HG03280 (cell line): ENCODE measurements around the gene PIGM.
A peak's percentile ranks its signal among the peaks of the same experiment; 100 is the strongest.

Experiments used
- ATAC-seq: cut with Tn5 transposase; IDR thresholded peaks from one replicate; pipeline ENCODE4 v1.9.1; 2021; ENCODE audit warnings: mild to moderate bottlenecking, moderate library complexity; ENCODE audit not compliant: unreplicated experiment

Gene PIGM

GRCh38 chr1:160031365-160032164 lies at the start of gene PIGM:
PIGM (minus strand) TSS chr1:160031990; CDS start chr1:160031739, 251 bp downstream.
- ATAC-seq: peak; percentile 95

DNA sequence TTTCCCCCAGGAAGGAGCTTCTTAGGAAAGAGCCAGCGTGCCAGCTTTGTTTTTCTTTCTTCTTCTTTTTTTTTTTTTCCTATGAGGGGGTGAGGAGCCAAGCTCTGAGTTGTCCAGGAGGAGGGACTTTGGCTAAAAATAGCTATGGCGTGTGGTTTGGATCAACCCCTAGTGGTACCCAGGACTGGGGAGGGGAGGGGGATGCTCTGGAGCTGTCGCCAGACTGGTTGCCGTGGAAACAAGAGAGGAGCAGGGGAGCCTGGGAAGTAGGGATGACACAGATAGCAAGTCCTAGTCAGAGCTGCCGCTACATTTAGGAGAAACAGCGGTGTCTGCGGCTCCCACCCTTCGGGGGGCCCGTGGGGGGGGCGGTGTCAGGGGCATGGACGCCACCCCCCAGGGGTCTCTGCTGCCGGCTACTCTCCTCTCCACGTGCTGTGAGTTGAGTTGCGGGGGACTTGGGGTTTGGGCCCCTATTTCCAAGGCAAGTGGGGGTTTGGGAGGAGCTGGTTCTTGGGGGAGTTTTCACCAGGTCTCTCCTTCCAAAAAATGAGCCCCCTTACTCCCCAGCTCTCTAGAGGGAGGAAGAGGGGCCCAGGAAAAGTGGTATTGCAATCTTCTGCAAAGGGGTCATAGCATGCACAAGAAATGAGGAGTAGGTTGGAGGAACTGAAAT lies 49.6 kb upstream of the PIGM start, which contains the start of gene KCNJ9:
KCNJ9 (plus strand) TSS at position 278 of the 676 bp plus-strand sequence. CDS start 2,493 bp downstream, outside the sequence.
- no peak for ATAC-seq

GRCh38 chr1:160080381-160081100 lies 48.8 kb upstream of the PIGM start:
- no peak for ATAC-seq

GRCh38 chr1:160079448-160079847 lies 47.7 kb upstream of the PIGM start:
- no peak for ATAC-seq

DNA sequence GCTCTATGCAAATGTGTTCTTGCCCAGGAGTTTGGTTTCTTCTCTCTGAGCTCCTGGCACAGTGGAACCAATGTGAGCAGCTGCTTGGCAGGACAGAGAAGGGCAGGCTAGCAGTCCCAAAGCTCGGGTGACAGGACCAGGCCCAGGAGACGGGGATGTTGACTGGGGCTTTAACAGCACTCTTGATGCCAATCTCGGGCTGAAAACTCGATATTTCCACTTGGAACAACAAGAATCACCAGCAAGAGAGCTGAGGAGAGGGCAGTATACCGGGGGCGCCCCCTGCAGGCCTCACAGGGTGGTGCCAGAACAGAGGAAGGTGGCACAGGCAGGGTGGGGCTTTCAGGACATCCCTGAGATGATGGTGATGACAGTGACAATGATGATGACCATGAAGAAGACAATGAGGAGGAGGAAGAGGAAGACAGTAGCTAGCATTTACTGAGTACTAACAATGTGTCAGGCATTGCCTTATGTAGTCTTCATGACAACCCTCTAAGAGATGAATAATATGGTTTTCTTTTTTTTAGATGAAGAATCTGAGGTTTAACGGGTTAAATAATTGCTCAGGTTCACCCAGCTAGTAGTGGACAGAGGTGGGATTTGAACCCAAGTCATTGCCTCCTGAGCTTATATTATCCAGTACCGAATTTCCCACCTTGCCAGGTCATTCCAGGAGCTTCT lies 46.9 kb upstream of the PIGM start:
- ATAC-seq: peak; percentile 84

DNA sequence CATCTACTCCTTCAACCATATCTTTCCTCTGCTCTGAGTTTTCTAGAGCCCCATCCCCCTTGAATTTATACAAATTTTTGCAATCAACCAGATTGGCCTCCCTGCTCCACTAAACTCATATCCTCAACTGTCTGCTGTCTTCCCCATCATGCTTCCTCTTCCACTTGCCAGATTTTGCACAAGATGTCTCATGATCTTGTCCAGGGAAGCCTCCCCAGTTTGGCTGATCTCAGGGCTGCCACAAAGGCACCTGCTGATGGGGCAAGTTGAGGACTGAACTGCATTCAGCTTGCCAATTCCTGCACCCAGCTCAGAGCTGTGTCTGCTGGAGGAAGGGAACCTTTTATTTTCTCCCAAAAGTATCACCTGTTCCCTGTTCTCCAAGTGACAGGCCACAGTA lies 45.7 kb upstream of the PIGM start:
- no peak for ATAC-seq

DNA sequence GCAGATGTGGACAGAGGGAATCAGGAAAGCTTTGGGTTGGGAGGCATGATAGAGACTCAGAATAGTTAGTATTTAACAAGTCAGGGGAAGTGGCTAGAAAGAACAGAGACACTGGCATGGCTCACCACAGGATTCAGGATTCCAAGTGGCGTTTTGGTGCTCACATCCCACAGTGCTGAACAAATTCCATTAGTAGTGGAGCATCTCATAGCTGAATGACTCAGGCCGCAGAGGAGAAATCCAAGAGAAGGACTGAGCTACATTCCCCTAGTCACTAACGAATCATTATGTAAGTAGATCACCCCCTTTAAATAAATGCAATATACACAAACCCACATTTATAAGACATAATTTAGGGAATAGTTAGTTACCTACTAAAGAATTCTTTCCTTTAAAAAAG lies 44.5 kb upstream of the PIGM start:
- ATAC-seq: no peak

DNA sequence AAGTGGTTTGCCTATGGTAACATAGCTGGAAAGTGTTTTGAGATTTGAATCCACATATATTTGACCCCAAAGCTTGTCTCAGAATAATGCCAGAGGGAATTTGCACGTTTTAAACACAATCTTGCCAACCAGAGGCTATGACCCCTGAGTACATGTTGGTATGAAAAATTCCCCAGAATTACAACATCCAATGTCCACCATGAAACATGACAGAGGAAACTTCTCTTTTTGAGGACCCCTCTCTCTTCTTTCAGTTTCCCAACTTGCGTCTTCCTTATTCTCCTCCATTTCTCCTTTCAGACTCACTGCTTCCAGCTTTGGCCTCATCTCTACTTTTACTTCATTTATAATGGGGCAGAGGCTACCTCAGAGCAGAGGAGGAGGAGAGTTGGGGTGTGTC lies 44.0 kb upstream of the PIGM start:
- no peak for ATAC-seq

DNA sequence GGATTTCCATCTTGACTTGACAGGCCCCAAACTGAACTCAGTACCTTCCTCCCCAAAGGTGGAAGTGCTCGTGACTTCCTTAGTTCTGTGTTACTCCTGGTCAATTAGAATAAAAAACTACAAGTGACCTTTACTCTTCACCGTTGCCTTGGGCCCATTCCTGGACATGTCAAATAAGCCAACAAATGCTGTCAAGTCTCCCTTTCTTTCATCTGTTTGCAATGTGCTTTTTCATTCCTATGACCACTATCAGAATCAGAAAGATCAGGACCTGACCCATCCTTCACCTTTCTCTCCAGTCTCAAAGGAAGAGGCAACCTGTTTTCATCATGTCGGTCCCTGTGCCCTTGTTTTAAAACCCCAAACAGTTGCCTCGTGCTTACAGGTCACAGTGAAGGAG lies 43.1 kb upstream of the PIGM start:
- no peak for ATAC-seq

- ATAC-seq: no peak
These were observed 39.5 kb upstream of the PIGM start for GRCh38 chr1:160071289-160071688.

DNA sequence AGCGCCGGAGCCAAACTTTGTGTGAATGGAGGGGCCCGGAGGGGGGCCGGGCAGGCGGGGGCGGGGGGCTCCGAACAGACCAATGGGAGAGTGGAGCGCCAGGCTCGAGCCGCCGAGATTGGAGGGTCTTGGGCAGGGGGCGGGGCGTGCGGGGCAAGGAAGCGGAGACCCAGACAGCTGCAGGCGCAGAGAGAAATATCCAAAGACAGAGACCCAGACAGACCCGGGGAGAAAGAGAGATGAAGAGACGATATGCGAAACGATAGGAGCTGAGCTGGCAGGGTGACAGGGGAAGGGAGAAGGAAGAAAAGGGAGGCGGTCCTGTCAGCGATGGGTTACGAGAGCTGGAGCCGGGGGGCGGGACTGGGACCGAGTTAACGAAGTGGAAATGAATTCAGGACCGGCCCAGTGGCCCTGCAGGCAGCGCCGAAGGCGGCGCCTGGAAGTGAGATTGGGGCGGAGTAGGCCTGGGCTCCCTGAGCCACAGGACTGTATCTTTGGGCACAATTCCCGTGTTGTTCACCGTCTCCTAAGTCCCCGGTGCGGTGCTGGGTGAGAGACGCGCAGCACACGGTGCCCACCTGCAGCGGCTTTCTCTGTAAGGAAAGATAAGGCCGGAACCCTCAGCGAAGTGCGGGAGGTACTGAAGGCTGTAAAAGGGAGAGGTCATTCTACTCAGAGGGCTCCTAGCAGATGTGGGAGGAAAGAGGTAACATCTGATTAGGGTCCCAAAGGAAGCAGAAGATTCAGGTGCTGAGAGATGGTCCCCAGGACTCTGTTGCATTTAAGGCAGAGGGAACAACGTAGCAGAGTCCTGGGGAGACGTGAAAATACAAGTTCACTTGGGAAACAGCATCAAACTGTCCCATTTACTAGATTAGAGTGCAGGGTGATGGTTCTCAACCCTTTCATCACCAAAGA lies 38.7 kb upstream of the PIGM start:
- no peak for ATAC-seq

DNA sequence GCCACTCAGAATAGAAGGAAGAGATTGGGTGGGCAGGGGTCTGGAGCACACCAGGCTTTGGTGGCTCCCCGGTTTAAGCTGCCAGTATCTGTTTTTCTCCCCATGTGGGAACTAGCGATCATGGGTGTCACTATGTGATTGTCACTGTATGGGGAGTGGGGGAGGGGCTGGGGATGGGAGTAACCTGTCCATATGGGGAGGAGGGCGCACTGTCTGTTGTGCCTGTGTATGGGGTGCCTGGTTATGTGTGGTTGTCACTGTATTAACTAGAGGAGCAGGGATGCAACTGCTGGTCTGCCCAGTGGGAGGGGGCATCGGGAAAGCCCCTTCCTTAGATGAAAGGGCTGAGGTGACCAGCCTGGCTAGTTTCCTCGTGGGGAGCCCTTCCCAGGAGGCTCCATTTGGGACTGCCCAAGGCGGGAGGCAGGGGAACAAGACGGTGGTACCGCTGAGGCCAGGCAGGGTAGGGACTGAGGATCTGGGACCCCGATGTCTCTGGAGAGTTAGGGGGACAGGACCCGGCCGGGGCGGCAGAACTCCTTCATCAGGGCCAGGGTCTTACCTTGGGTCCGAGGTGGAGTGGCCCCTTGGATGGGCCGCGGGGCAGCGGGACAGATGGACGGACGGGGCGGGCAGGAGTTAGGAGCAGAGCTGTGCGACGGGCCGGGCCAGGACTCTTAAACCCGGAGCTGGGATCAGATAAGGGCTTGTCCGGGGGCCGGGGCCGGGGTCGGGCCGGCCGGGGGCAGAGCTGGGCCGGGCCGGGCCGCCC lies 37.9 kb upstream of the PIGM start, which contains the start of gene KCNJ10:
KCNJ10 (minus strand) TSS at position 701 of the 772 bp plus-strand sequence. CDS start 27,628 bp downstream, outside the sequence.
- ATAC-seq: no peak

GRCh38 chr1:160068225-160068624 lies 36.4 kb upstream of the PIGM start:
- ATAC-seq: no peak

- no peak for ATAC-seq
These were observed 35.3 kb upstream of the PIGM start for GRCh38 chr1:160066829-160067745.

DNA sequence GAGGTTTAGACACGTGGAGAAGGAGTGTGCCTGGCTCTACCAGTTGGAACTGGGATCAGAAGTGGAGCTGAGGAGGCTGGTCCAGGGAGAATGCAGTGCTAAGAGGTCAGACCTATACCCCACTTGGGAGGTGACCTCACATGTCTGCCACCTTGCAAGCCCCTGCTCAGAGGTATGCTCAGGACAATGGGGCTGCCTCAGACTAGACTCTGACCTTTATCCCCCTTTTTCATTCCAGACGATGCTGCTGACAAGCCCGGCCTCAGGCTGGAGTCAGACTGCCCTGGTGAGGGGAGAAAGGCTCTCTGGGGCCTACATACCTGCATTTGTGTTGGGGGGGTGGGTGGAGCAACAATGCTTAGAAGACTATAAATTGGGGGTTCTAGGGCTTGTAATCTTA lies 33.0 kb upstream of the PIGM start:
- ATAC-seq: no peak

DNA sequence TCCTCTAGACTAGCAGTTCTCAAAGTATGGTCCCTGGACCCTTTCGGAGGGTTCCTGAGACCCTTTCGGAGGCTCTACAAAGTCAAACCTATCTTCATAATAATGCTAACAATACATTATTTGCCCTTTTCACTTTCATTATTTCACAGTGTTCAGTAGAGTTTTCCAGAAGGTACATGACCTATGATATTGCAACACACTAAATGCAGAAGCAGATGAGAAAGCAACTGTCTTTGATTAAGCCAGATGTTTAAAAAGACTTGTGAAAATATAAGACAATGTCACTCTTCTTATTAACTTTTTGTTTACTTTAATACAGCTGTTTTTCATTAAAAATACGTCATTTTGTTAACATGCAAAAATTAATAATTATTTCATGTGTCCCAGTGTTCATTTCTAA lies 32.4 kb upstream of the PIGM start:
- no peak for ATAC-seq

GRCh38 chr1:160063176-160063575 lies 31.4 kb upstream of the PIGM start:
- no peak for ATAC-seq

DNA sequence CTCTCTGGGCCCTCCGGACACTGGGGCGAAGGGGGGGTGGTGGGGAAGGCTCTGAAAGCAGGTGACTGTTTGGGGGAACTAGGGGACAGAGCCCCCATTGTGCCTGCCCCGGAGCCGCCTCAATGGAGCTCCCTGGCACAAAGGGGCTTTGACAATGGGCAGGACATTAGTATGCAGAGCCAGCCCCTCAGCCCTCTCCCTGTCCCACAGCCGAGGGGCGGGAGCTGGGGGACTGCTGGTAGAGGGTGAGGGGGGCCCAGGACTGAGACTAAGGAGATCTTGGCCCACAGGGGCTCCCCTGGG lies 30.4 kb upstream of the PIGM start:
- no peak for ATAC-seq
